HEK293 (cell line): ENCODE results near the gene FAM168A.

ENCODE experiments used
- CTCF ChIA-PET: fragments of 350-600 bp; formaldehyde crosslinking; extraction: SDS; loops from one replicate; lab custom pipeline; 2021; ENCODE audit warnings: antibody characterized with exemption; lab: Yijun Ruan, JAX
- POLR2A ChIA-PET: fragments of 300-600 bp; formaldehyde crosslinking; extraction: SDS; loops from one replicate; lab custom pipeline; 2020; ENCODE audit warnings: antibody characterized with exemption, inconsistent platforms; lab: Yijun Ruan, JAX
- H3K27ac ChIP-seq: fragments of 200-500 bp; sonication (Bioruptor generic); 2 replicates; pipeline ENCODE4 v1.5.1; 2014; ENCODE audit warnings: low read depth, low read length, control low read depth, inconsistent platforms; ENCODE audit errors: extremely low read depth
- H3K36me3 ChIP-seq, 2 experiments: fragments of 200-500 bp in 1 of 2; sonication (Bioruptor generic) in 1 of 2; 1 replicate in 1 of 2; 2 replicates in 1 of 2; pipeline ENCODE4 v1.5.1; 2014 to 2017; ENCODE audit warnings: inconsistent platforms in 2 of 2, low read length in 2 of 2; ENCODE audit not compliant: control insufficient read depth in 2 of 2, insufficient read depth in 1 of 2
- H3K4me1 ChIP-seq: fragments of 200-500 bp; sonication (Bioruptor generic); 2 replicates; pipeline ENCODE4 v1.5.1; 2014; ENCODE audit warnings: mild to moderate bottlenecking, low read length, inconsistent platforms; ENCODE audit not compliant: control insufficient read depth, insufficient read depth
- H3K4me3 ChIP-seq: 2 replicates; pipeline ENCODE4 v1.5.1; 2011; ENCODE audit warnings: low read depth, mild to moderate bottlenecking, control low read depth, low read length, moderate library complexity
- H3K9me3 ChIP-seq: fragments of 200-500 bp; sonication (Bioruptor generic); 2 replicates; pipeline ENCODE4 v1.5.1; 2014; ENCODE audit warnings: low read depth, low read length, inconsistent platforms; ENCODE audit not compliant: control insufficient read depth, insufficient read depth
- BCL11A ChIP-seq: fragments of 450-650 bp; formaldehyde crosslinking; IDR thresholded peaks from 2 replicates; pipeline ENCODE4 v1.5.1; 2016; ENCODE audit warnings: low read depth, missing biosample characterization, missing genetic modification characterization
- BCL11B ChIP-seq: fragments of 450-650 bp; formaldehyde crosslinking; IDR thresholded peaks from 2 replicates; pipeline ENCODE4 v1.5.1; 2016; ENCODE audit warnings: low read depth, missing biosample characterization, missing genetic modification characterization
- GLIS1 ChIP-seq: fragments of 450-650 bp; formaldehyde crosslinking; IDR thresholded peaks from 2 replicates; pipeline ENCODE4 v1.5.1; 2016; ENCODE audit warnings: missing biosample characterization, missing genetic modification characterization
- ZBTB17 ChIP-seq: fragments of 450-650 bp; formaldehyde crosslinking; IDR thresholded peaks from 2 replicates; pipeline ENCODE4 v1.5.1; 2016; ENCODE audit warnings: missing biosample characterization, missing genetic modification characterization
- ZFHX2 ChIP-seq: fragments of 450-650 bp; formaldehyde crosslinking; conservative IDR thresholded peaks from 2 replicates; pipeline ENCODE4 v1.5.1; 2016; ENCODE audit warnings: missing biosample characterization, missing genetic modification characterization
- ZNF223 ChIP-seq: fragments of 450-650 bp; formaldehyde crosslinking; IDR thresholded peaks from 2 replicates; pipeline ENCODE4 v1.5.1; 2016; ENCODE audit warnings: missing biosample characterization, missing genetic modification characterization
- ZNF341 ChIP-seq: fragments of 450-650 bp; formaldehyde crosslinking; IDR thresholded peaks from 2 replicates; pipeline ENCODE4; 2016; ENCODE audit warnings: low read depth, missing biosample characterization, missing genetic modification characterization
- ZNF600 ChIP-seq: fragments of 450-650 bp; formaldehyde crosslinking; IDR thresholded peaks from 2 replicates; pipeline ENCODE4 v1.5.1; 2016; ENCODE audit warnings: missing biosample characterization, missing genetic modification characterization
- ZNF837 ChIP-seq: fragments of 450-650 bp; formaldehyde crosslinking; IDR thresholded peaks from 2 replicates; pipeline ENCODE4 v1.5.1; 2016; ENCODE audit warnings: missing biosample characterization, missing genetic modification characterization
- TF ChIP-seq, protein P1 (sequence below): fragments of 450-650 bp; formaldehyde crosslinking; IDR thresholded peaks from 2 replicates; pipeline ENCODE4 v1.5.1; 2017; ENCODE audit warnings: missing biosample characterization, missing genetic modification characterization
- TF ChIP-seq, protein P2 (sequence below): fragments of 450-650 bp; formaldehyde crosslinking; IDR thresholded peaks from 2 replicates; pipeline ENCODE4 v1.5.1; 2016; ENCODE audit warnings: missing biosample characterization, missing genetic modification characterization
- TF ChIP-seq, protein P3 (sequence below): fragments of 450-650 bp; formaldehyde crosslinking; IDR thresholded peaks from 2 replicates; pipeline ENCODE4 v1.5.1; 2016; ENCODE audit warnings: missing biosample characterization, missing genetic modification characterization
- TF ChIP-seq, protein P4 (sequence below): fragments of 450-650 bp; formaldehyde crosslinking; IDR thresholded peaks from 2 replicates; pipeline ENCODE4 v1.5.1; 2016; ENCODE audit warnings: missing biosample characterization, missing genetic modification characterization
- TF ChIP-seq, protein P5 (sequence below): fragments of 450-650 bp; formaldehyde crosslinking; IDR thresholded peaks from 2 replicates; pipeline ENCODE4 v1.5.1; 2016; ENCODE audit warnings: missing biosample characterization, missing genetic modification characterization
- TF ChIP-seq, protein P6 (sequence below): fragments of 450-650 bp; formaldehyde crosslinking; IDR thresholded peaks from 2 replicates; pipeline ENCODE4 v1.5.1; 2016; ENCODE audit warnings: missing biosample characterization, missing genetic modification characterization

FAM168A gene

DNA sequence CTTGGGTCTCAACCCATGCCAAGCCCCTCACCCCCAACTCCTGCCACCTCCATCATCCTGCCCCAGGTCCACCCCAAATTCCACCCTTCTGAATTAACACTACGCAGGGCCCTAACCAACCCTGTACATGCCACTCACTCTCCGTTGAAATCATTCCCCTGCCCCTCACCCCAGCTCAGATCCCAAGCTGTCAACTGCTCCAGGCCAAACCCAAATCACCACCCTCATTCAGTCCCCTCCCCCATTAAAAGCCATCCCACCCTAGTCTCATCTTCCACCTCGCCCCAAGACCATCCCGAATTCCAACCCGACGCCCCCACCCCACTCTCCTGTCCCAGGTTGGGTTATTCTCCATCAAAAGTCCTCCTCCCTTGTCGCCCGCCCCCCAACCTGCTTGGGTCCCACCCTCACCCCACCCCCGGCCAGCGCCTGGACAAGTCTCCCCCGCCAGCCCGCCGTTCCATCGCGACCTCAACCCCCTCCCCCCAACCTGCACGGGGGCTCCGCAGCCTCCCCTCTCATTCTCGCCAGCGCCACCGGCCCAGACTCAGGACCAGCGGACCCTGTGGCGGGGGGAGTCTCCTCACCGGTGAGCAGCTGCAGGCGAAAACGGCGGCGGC lies 466 bp downstream of the FAM168A start:
- peak overlapping the region; percentile 87 for H3K27ac ChIP-seq
- ChIA-PET CTCF (interaction anchor here (1.1 to 1.9 kb wide), 2 partner anchors 28 to 119 kb away, joined by 6 read pairs; no protein-coding TSS in a partner anchor), POLR2A (interaction anchor here (0.7 to 1.5 kb wide), 5 partner anchors 16 to 225 kb away, joined by 3 to 5 read pairs (median 4); partner anchors contain the start of gene RAB6A)
- peak overlapping the region; percentile 97 for H3K4me3 ChIP-seq
- H3K36me3 ChIP-seq = no peaks in the 10 kb centered on the region
- H3K4me1 ChIP-seq = peaks cover 5% of the 10 kb centered on the region; the same call in 1 of the 2 replicates
- TF ChIP-seq, protein P1, sequence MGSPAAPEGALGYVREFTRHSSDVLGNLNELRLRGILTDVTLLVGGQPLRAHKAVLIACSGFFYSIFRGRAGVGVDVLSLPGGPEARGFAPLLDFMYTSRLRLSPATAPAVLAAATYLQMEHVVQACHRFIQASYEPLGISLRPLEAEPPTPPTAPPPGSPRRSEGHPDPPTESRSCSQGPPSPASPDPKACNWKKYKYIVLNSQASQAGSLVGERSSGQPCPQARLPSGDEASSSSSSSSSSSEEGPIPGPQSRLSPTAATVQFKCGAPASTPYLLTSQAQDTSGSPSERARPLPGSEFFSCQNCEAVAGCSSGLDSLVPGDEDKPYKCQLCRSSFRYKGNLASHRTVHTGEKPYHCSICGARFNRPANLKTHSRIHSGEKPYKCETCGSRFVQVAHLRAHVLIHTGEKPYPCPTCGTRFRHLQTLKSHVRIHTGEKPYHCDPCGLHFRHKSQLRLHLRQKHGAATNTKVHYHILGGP (tag by site-specific recombination) = no peak
- TF ChIP-seq, protein P2, sequence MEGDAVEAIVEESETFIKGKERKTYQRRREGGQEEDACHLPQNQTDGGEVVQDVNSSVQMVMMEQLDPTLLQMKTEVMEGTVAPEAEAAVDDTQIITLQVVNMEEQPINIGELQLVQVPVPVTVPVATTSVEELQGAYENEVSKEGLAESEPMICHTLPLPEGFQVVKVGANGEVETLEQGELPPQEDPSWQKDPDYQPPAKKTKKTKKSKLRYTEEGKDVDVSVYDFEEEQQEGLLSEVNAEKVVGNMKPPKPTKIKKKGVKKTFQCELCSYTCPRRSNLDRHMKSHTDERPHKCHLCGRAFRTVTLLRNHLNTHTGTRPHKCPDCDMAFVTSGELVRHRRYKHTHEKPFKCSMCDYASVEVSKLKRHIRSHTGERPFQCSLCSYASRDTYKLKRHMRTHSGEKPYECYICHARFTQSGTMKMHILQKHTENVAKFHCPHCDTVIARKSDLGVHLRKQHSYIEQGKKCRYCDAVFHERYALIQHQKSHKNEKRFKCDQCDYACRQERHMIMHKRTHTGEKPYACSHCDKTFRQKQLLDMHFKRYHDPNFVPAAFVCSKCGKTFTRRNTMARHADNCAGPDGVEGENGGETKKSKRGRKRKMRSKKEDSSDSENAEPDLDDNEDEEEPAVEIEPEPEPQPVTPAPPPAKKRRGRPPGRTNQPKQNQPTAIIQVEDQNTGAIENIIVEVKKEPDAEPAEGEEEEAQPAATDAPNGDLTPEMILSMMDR (tag by site-specific recombination) = 0 out of 2 replicates have a peak, but pooled peaks have one; percentile 11
- TF ChIP-seq, protein P3, sequence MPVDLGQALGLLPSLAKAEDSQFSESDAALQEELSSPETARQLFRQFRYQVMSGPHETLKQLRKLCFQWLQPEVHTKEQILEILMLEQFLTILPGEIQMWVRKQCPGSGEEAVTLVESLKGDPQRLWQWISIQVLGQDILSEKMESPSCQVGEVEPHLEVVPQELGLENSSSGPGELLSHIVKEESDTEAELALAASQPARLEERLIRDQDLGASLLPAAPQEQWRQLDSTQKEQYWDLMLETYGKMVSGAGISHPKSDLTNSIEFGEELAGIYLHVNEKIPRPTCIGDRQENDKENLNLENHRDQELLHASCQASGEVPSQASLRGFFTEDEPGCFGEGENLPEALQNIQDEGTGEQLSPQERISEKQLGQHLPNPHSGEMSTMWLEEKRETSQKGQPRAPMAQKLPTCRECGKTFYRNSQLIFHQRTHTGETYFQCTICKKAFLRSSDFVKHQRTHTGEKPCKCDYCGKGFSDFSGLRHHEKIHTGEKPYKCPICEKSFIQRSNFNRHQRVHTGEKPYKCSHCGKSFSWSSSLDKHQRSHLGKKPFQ = no peak
- 0 out of 2 replicates have a peak, but pooled peaks have one; percentile 5 for TF ChIP-seq ZFHX2 (tag by site-specific recombination)
- TF ChIP-seq, protein P4, sequence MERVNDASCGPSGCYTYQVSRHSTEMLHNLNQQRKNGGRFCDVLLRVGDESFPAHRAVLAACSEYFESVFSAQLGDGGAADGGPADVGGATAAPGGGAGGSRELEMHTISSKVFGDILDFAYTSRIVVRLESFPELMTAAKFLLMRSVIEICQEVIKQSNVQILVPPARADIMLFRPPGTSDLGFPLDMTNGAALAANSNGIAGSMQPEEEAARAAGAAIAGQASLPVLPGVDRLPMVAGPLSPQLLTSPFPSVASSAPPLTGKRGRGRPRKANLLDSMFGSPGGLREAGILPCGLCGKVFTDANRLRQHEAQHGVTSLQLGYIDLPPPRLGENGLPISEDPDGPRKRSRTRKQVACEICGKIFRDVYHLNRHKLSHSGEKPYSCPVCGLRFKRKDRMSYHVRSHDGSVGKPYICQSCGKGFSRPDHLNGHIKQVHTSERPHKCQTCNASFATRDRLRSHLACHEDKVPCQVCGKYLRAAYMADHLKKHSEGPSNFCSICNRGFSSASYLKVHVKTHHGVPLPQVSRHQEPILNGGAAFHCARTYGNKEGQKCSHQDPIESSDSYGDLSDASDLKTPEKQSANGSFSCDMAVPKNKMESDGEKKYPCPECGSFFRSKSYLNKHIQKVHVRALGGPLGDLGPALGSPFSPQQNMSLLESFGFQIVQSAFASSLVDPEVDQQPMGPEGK (tag by site-specific recombination) = peak; percentile 19; the same call in 1 of the 2 replicates
- TF ChIP-seq ZNF837 = no peak
- TF ChIP-seq BCL11B (tag by site-specific recombination) = no peak
- no peaks in the 10 kb centered on the region for H3K9me3 ChIP-seq

DNA sequence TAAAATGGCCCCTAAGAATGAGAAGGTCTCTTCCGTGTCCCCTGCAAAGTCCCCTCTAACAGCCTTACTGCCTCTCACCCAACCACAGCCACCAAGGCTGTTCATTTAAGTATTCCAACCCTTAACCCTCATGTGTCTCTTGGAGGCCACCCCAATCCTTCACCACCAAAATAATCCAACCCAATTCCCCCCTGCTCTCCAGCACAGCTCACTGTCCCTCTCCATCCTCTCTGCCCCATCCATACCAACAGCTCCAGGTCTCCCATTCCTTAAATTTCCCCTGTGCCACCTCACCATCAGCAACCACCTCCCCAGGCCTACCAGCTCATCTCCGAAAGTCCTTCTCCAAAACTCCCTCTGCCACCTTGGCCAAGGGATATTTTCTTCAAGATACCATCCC lies 1.4 kb downstream of the FAM168A start:
- Histone ChIP-seq H3K4me1 (peaks cover 5% of the 10 kb centered on the region; the same call in 1 of the 2 replicates), H3K36me3 (no peaks in the 10 kb centered on the region), H3K27ac (no peak overlapping the region), H3K4me3 (peak overlapping the region; percentile 97)
- ChIA-PET CTCF (interaction anchor here (1.9 kb wide), 1 partner anchor 118 kb away, joined by 6 read pairs; no protein-coding TSS in a partner anchor), POLR2A (interaction anchor here (1.5 kb wide), 1 partner anchor 26 kb away, joined by 5 read pairs; no protein-coding TSS in a partner anchor)
- TF ChIP-seq, protein P5, sequence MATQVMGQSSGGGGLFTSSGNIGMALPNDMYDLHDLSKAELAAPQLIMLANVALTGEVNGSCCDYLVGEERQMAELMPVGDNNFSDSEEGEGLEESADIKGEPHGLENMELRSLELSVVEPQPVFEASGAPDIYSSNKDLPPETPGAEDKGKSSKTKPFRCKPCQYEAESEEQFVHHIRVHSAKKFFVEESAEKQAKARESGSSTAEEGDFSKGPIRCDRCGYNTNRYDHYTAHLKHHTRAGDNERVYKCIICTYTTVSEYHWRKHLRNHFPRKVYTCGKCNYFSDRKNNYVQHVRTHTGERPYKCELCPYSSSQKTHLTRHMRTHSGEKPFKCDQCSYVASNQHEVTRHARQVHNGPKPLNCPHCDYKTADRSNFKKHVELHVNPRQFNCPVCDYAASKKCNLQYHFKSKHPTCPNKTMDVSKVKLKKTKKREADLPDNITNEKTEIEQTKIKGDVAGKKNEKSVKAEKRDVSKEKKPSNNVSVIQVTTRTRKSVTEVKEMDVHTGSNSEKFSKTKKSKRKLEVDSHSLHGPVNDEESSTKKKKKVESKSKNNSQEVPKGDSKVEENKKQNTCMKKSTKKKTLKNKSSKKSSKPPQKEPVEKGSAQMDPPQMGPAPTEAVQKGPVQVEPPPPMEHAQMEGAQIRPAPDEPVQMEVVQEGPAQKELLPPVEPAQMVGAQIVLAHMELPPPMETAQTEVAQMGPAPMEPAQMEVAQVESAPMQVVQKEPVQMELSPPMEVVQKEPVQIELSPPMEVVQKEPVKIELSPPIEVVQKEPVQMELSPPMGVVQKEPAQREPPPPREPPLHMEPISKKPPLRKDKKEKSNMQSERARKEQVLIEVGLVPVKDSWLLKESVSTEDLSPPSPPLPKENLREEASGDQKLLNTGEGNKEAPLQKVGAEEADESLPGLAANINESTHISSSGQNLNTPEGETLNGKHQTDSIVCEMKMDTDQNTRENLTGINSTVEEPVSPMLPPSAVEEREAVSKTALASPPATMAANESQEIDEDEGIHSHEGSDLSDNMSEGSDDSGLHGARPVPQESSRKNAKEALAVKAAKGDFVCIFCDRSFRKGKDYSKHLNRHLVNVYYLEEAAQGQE (tag by site-specific recombination) = peak; percentile 55; the same call in 1 of the 2 replicates
- TF ChIP-seq ZNF223 (tag by site-specific recombination) (no peak), GLIS1 (tag by site-specific recombination) (peak; percentile 31; the same call in 1 of the 2 replicates), BCL11A (tag by site-specific recombination) (no peak), ZBTB17 (tag by site-specific recombination) (peak; percentile 82), ZNF341 (tag by site-specific recombination) (peak; percentile 86), ZNF600 (tag by site-specific recombination) (peak; percentile 76)
- TF ChIP-seq, protein P6, sequence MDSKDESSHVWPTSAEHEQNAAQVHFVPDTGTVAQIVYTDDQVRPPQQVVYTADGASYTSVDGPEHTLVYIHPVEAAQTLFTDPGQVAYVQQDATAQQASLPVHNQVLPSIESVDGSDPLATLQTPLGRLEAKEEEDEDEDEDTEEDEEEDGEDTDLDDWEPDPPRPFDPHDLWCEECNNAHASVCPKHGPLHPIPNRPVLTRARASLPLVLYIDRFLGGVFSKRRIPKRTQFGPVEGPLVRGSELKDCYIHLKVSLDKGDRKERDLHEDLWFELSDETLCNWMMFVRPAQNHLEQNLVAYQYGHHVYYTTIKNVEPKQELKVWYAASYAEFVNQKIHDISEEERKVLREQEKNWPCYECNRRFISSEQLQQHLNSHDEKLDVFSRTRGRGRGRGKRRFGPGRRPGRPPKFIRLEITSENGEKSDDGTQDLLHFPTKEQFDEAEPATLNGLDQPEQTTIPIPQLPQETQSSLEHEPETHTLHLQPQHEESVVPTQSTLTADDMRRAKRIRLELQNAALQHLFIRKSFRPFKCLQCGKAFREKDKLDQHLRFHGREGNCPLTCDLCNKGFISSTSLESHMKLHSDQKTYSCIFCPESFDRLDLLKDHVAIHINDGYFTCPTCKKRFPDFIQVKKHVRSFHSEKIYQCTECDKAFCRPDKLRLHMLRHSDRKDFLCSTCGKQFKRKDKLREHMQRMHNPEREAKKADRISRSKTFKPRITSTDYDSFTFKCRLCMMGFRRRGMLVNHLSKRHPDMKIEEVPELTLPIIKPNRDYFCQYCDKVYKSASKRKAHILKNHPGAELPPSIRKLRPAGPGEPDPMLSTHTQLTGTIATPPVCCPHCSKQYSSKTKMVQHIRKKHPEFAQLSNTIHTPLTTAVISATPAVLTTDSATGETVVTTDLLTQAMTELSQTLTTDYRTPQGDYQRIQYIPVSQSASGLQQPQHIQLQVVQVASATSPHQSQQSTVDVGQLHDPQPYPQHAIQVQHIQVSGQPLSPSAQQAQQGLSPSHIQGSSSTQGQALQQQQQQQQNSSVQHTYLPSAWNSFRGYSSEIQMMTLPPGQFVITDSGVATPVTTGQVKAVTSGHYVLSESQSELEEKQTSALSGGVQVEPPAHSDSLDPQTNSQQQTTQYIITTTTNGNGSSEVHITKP (tag by site-specific recombination) = peak; percentile 72
- TF ChIP-seq, all 188 proteins: peak for 6
- H3K9me3 ChIP-seq = no peaks in the 10 kb centered on the region
